ENCODE data around the gene PPP6R3. TPM values are rescaled to one million over a fixed set of nuclear protein-coding genes. Genes with fewer than 3 reads are reported as not detected.

The PPP6R3 gene
- total RNA-seq, 1 donor = 119 TPM

DNA sequence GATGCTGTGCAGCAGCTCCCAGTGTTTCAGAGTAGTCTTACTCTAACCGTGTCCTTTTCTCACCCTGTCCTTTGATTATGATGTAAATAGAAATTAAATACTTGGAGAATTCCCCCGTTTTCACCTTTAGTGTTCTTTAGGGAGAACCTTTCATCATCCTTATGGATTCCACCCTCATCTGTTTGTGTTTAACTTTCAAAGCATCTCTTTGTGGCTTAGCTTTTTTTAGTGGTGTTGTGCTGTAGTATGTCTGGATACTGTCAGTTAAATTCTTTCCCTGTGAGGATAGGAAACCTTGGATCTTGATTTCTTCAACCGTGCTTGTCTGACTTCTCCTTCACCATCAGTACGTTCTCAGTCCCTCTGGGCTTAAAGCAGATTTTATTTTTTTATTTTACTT is 48.5 kb downstream of the PPP6R3 start:
- H3K4me3 ChIP-seq (ENCODE audit: low read depth, low read length) = no peak overlapping the region
- peak; percentile 62 for DNase-seq (ENCODE audit: low read depth)
- TF ChIP-seq, protein P1, sequence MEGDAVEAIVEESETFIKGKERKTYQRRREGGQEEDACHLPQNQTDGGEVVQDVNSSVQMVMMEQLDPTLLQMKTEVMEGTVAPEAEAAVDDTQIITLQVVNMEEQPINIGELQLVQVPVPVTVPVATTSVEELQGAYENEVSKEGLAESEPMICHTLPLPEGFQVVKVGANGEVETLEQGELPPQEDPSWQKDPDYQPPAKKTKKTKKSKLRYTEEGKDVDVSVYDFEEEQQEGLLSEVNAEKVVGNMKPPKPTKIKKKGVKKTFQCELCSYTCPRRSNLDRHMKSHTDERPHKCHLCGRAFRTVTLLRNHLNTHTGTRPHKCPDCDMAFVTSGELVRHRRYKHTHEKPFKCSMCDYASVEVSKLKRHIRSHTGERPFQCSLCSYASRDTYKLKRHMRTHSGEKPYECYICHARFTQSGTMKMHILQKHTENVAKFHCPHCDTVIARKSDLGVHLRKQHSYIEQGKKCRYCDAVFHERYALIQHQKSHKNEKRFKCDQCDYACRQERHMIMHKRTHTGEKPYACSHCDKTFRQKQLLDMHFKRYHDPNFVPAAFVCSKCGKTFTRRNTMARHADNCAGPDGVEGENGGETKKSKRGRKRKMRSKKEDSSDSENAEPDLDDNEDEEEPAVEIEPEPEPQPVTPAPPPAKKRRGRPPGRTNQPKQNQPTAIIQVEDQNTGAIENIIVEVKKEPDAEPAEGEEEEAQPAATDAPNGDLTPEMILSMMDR (IDR thresholded peaks at IDR 0.05; ENCODE audit: insufficient read depth, low read length) = no peak

DNA sequence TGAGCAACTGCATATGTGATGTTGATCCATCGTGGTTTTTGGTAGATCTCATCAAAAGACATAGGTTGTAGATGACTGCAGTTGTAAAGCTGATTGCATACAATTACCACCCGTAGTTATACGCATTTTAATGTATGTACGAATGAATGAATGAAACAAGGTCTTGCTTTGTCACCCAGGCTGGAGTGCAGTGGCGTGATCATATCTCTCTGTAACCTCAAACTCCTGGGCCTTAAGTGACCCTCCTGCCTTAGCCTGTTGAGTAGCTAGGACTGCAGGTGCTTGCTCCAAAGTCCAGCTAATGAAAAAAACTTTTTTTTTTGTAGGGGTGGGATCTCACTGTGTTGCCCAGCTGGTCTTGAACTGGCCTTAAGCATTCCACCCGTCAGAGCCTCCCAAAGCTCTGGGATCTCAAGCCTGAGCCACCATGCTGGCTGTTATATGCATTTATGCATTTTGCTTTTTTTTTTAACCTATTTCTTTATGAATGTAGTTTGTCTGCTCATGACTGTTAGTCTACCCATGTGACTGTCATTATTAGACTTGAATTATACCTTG is 53.5 kb downstream of the PPP6R3 start:
- no peak for DNase-seq (ENCODE audit: low read depth)
- TF ChIP-seq, protein P1 (IDR thresholded peaks at IDR 0.05; ENCODE audit: insufficient read depth, low read length) = no peak
- no peak overlapping the region for H3K4me3 ChIP-seq (ENCODE audit: low read depth, low read length)

DNA sequence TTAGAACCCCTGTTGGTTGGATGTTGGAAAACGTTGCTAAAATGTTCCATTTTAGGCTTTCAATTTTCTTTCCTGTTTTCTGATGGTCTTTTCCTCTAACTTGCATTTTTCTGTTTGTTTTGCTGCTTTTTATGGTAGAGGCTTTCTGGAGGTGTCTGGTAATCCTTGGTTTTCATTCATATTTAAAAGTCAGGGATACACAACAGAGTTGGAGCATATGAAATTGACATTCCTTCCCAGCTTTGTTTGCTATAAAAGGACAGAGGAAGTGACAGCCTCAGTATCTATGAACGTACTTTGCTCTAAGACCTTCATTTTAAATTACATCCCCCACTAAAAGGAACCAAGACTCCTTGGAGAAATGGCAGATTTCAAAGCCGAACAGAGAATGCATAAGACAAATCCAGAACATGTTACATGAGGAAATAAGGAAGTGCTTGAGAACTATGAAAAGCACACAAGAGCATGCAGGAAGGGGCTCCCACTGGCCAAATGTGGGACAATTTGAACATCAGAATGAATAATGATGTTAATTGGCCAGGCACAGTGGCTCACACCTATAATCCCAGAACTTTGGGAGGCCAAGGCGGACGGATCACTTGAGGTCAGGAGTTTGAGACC is 56.7 kb downstream of the PPP6R3 start:
- no peak overlapping the region for H3K4me3 ChIP-seq (ENCODE audit: low read depth, low read length)
- DNase-seq (ENCODE audit: low read depth) = no peak
- TF ChIP-seq, protein P1 (IDR thresholded peaks at IDR 0.05; ENCODE audit: insufficient read depth, low read length) = no peak

DNA sequence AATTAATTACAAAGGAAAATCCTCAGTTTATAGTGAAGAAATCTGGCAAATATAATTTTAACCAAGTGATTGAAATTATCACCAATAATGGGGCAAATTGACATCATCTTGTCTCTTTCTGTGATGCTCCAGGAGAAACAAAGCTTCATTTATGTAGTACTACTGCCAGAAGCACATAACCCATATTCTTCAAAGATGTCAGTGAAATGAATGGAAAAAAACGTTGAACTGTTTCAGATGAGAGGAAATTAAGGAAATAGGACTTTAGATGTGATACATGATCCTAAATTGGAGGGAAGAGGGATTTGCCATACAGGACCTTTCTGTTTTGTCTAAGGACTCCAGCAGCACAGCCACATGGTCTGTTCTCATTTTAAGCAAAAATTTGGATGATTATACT is 57.6 kb downstream of the PPP6R3 start:
- no peak for DNase-seq (ENCODE audit: low read depth)
- TF ChIP-seq, protein P1 (IDR thresholded peaks at IDR 0.05; ENCODE audit: insufficient read depth, low read length) = no peak
- H3K4me3 ChIP-seq (ENCODE audit: low read depth, low read length) = no peak overlapping the region

DNA sequence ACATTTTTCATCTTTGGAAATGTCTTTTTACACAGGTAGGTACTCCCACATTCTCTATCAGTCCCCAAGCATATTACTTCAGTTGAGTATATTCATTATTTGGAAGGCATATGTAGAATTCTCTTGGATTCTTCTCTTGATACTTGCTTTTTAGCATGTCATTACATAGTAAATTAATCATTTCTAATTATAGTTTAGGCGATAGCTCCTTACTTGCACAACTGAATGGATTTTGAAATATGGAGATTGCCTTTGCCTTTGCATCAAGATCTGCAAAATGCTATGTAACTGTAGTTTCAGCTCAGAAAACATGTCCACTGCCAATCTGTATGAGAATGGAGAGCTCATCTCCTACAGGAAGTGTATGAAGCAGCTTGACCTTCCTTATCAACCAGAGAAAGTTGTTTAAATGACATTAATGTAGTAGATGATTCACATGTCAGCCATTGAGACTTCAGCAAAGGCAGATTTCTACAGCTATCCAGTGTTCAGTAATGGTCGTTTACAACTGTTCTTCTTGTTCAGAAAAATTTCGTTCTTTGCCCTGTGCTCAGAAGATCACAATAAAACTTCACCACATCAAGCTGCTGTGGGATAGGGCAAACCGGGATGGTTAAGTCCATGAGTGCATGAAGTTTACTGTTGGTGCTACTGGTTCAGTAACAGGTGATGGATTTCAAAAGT is 61.6 kb downstream of the PPP6R3 start:
- no peak overlapping the region for H3K4me3 ChIP-seq (ENCODE audit: low read depth, low read length)
- TF ChIP-seq, protein P1 (IDR thresholded peaks at IDR 0.05; ENCODE audit: insufficient read depth, low read length) = no peak
- DNase-seq (ENCODE audit: low read depth) = no peak

DNA sequence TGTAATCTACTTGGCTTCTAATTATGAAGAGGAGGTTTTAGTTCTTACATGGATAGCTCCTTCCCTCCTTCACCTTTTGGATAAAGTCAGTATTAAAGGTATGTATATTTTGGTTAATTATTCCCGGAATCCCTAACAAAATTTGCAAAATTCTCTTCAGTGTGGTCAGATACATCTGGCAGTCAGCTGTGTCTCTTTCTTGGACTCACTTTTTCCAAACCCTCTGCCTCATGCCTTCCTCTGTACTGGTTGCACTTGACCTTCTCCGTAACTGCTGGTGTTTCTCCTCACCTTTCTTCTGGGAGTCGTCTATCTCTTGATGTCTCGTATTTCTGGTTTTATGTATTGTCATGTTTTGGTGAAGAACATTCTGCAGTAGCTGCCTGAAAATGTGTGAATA is 62.5 kb downstream of the PPP6R3 start:
- TF ChIP-seq, protein P1 (IDR thresholded peaks at IDR 0.05; ENCODE audit: insufficient read depth, low read length) = no peak
- no peak for DNase-seq (ENCODE audit: low read depth)
- no peak overlapping the region for H3K4me3 ChIP-seq (ENCODE audit: low read depth, low read length)

Data from fibroblast of the aortic adventitia (primary cell).